ENCODE measurements around the gene ENAH.
A peak's percentile ranks its signal among the peaks of the same experiment; 100 is the strongest.

The ENAH gene

GRCh38 chr1:225602590-225603206 is 50.2 kb downstream of the ENAH start:
- DNase-seq, result no peak

DNA sequence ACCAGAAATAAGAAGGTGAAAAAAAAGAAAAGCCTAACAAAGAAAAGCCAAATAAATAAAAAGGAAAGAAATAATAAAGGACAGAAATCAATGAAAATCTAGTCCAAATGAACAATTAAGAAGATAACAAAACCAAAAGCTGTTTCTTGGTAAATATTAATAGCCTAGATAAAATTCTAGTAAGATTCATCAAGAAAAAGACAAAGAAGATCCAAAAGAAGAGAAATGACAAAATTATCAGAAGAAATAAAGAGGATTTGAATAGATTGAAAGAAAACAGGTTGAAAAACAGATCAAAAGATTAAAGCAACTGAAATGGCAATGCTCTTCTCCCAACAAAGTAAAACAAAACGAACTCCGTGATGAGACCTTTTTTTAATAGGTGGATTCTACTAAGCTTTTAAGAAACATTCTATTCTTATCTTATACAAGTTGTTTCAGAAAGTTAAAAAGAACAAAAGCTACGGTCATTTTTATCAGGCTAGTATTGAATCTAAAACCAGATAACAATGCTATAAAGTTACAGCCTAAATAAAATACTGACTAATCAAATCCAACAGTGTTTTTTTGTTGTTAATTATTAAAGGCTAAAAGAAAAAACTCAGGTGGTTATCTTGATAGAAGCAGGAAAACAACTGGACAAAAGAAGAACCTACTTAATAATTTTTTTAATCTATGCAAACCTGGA is 50.9 kb downstream of the ENAH start:
- no peak for DNase-seq

- DNase-seq, result no peak
Observed at GRCh38 chr1:225598847-225599246, 54.1 kb downstream of the ENAH start.

GRCh38 chr1:225597926-225598575 is 54.9 kb downstream of the ENAH start:
- DNase-seq, result no peak

GRCh38 chr1:225596736-225597135 is 56.2 kb downstream of the ENAH start:
- DNase-seq, result no peak

- no peak for DNase-seq
Observed at GRCh38 chr1:225595974-225596551, 56.9 kb downstream of the ENAH start.

GRCh38 chr1:225595452-225595851 is 57.5 kb downstream of the ENAH start:
- no peak for DNase-seq

DNA sequence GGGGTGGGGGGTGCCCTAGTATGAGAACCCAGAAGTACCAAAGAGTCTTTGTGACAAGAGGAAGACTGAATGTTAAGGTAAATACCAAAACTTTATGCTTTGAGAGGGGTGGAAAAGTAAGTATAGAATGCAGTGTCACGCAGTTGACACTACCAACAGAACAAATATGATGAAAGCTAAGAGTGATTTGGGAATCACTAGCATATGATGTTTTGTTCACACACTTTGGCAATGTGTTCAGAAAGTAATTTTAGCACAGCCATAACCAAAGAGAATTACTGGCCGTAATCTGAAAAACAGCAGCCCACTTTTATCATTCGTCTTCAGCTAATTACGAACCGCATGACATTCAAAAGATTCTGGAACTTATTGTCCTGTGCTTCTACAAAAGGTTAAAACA is 59.5 kb downstream of the ENAH start:
- DNase-seq, result no peak

DNA sequence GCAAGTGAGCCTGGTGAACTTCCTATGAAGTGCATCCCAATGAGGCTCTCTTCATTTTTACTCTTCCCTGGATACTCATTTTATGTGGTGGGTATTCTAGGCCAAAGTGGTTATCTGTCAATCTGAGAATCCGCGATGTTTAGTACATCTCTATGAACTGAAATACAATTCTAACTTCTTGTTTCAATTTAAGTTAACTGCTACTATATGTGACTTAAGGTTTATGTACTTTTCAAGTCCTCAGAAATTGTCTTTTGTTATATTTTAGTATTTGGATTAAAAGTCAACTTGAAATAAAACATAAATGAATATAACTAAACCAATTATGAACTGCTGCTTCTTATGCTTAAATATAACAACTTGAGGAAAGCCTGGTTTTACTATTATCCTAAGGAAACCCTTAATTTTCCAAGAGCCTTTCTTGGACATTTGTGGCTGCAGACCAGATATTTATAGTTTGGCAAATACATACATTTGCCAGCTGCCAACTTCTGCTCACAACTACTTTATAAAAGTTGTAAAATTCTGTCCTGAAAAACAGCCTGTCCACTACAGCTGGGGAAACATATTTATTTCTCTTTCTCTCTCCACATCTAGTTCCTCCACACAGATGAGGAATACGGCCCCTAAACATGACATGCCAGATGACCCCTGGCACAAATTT is 60.4 kb downstream of the ENAH start:
- no peak for DNase-seq

DNA sequence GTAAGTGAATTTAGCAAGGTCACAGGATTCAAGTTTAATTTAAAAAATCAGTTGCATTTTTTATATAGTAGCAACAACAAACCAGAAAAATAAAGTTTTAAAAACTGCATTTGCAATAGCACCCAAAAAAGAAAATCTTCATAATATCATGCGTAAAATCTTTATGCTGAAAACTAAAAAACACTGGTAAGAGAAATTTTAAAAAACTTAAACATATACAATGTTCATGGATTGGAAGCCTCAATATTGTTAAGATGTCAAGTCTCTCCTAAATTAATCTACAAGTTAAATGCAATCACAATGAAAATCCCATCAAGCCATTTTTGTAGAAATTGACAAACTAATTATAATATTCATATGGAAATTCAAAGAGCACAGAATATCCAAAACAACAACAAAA is 65.6 kb downstream of the ENAH start:
- DNase-seq, result no peak

DNA sequence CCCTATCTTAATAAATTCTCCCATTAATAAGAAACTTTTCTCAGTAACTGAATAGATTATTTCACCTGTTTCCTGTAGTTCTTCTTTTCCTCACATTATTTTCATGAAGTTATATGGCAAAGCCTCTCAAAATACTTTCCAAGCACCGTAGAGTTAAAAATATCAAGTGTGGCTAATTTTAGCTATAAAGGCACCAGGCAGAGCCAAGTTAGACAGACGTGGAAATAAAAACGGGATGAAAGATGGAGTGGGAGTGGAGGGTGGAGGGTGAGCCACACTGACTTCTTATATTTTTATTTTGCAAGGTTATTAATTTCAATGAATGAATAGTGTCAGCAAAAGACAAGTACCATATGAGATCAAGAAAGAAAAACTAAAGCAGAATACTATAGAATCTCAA is 71.7 kb downstream of the ENAH start:
- no peak for DNase-seq

DNA sequence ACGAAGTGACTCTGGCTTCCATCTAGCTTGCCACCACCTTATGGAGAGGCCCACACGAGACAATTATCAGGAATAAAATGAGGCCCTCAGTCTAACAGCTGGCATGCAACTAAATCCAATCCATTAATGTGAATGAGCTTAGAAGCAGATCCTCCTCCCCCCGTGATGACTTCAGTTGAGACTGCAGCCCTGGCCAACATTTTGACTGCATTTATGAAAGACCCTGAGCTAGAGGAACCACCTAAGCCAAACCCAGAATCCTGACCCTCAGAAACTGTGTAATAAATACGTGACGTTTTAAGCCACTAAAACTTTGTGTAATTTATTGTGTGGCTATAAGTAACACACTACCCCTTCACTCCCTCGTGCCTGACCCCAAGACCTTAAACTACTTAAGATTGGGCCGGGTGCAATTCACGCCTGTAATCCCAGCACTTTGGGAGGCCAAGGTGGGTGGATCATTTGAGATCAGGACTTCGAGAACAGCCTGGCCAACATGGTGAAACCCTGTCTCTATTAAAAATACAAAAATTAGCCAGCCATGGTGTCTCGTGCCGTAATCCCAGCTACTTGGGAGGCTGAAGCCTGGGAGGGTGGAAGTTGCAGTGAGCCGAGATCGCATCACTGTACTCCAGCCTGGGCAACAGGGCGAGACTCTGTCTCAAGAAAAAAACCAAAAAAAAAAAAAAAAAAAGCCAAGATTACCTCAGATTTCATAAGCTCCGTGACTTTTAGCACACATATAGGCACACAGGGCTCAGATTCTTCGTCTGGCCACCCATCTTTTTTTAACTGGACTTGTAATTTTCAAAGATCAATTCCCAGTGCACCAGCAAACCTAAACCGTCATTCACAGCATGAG is 72.5 kb downstream of the ENAH start:
- no peak for DNase-seq

DNA sequence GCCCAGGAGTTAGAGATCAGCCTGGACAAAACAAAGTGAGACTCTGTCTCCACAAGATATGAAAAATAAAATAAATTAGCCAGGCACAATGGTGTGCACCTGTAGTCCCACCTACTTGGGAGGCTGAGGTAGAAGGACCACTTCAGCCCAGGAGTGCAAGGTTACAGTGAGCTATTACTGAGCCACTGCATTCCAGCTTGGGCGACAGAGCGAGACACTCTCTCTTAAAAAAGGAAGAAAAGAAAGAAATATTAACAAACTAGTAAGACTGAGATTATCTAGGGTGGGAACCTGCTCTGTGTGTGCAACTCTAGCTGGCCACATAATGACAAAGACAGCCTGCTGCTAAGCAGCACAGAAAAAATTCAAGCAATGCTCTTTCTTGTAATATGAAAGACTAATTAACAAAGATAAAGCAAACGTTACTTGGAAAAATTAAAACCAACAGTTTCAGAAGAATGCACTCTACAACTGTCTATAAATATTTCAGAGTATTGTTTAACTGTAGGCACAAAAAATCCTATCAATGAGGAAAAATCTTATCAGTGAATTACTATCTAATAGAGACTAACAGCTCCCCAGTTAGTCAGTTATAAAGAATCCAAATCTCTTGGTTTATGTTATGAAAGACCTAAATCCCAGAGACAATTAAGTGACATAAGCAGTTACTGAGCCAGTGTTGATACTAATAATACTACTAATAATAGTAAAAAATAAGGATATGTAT is 74.5 kb downstream of the ENAH start:
- DNase-seq, result no peak

- no peak for DNase-seq
Observed at GRCh38 chr1:225577241-225577640, 75.7 kb downstream of the ENAH start.

DNA sequence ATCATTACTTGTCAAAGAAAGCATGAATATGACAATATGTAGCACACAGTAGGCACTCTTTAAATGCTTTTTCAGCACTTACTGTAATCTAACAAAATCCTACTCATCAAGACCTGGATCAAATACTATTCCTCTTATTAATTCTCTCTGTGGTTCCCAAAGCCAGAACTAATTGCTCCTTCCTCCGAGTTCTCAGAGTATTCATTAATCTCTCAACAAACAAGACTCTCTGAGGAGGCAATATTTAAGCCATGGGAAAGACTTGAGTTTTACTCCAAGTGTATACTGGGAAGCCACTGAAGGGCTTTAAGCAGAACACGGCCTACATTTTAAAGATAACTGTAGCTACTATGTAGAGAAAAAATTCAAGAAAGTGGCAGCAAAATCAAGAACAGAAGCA is 79.7 kb downstream of the ENAH start:
- DNase-seq, result no peak

DNA sequence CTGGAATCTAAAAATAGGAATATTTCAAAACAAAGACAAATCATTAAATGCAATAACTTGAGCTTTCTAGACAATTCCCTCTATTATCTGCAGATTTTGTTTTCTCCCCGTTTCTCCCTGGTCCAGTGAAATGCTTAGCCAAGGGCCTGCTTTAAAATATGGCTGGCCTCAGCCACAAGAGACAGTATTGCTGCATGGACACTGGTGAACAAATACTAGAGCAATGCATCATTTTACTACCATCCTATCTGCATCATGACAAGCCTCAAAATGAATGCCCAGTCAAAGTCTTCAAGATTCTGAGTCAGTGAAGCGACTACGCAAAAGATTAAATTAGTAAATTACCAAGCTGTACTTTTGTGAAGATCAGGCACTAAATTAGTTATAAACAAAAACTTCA is 80.5 kb downstream of the ENAH start:
- DNase-seq, result no peak

DNA sequence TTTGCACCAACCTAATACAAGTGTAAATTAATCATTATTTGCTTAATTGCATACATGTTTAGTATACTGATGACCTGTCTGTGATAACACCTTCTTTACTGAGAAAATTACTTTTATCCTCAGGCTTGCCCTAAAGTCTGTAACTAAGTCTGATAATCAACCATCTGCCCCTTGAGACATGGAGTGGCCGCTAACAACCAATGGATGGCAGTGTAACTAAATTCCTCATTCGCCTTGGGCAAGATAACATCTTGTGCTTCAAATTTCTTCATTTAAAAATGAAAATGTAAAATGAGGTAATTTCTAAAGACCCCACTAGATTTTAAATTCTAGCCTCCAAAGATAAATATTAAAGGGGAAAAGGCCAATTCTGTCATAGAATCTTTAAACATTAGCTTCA is 85.1 kb downstream of the ENAH start:
- DNase-seq, result peak in 1 of 4 experiments; percentile 8

GRCh38 chr1:225565847-225566246 is 87.1 kb downstream of the ENAH start:
- DNase-seq, result peak; percentile 18 to 60 (median 43)

GRCh38 chr1:225561675-225562074 is 91.2 kb downstream of the ENAH start:
- DNase-seq, result no peak

- peak; percentile 5 to 44 (median 36) for DNase-seq
Observed at GRCh38 chr1:225559902-225560301, 93.0 kb downstream of the ENAH start.

- peak in 3 of 4 experiments; percentile 10 to 52 (median 44) for DNase-seq
Observed at GRCh38 chr1:225559326-225559725, 93.6 kb downstream of the ENAH start.
